Mesendoderm (in vitro differentiated cells): ENCODE measurements around the gene GBA3.

Experiments
- DNase-seq: peaks from one replicate; pipeline ENCODE4 v3.0.0; 2013
- H2AK5ac ChIP-seq: 2 replicates; pipeline ENCODE4 v1.6.1; 2013; ENCODE audit warnings: low read length, inconsistent platforms
- H2BK120ac ChIP-seq: 2 replicates; pipeline ENCODE4 v1.6.1; 2013; ENCODE audit warnings: low read depth, mild to moderate bottlenecking, low read length, moderate library complexity, mixed read lengths
- H2BK15ac ChIP-seq: replicated peaks from 2 replicates; pipeline ENCODE4 v1.6.1; 2013; ENCODE audit warnings: low read depth, mild to moderate bottlenecking, moderate library complexity
- H2BK5ac ChIP-seq: 2 replicates; pipeline ENCODE4 v1.6.1; 2013; ENCODE audit warnings: low read length, inconsistent platforms
- H3K18ac ChIP-seq: 2 replicates; pipeline ENCODE4 v1.6.1; 2013; ENCODE audit warnings: mild to moderate bottlenecking, low read length, mixed read lengths
- H3K23ac ChIP-seq: one replicate; pipeline ENCODE4 v1.6.1; 2013; ENCODE audit warnings: low read length
- H3K27ac ChIP-seq: 2 replicates; pipeline ENCODE4 v1.5.1; 2013; ENCODE audit warnings: low read depth, mild to moderate bottlenecking, inconsistent platforms, low read length, moderate library complexity
- H3K27me3 ChIP-seq: 2 replicates; pipeline ENCODE4 v1.6.1; 2013; ENCODE audit warnings: low read length, control low read depth, mild to moderate bottlenecking, inconsistent platforms; ENCODE audit not compliant: insufficient read depth, poor library complexity
- H3K36me3 ChIP-seq: 2 replicates; pipeline ENCODE4 v1.6.1; 2013; ENCODE audit warnings: low read length, inconsistent platforms; ENCODE audit not compliant: control insufficient read depth, insufficient read depth
- H3K4ac ChIP-seq: one replicate; pipeline ENCODE4 v1.6.1; 2013; ENCODE audit warnings: low read depth, mild to moderate bottlenecking, low read length, moderate library complexity
- H3K4me1 ChIP-seq: 2 replicates; pipeline ENCODE4 v1.6.1; 2013; ENCODE audit warnings: low read depth, low read length, inconsistent platforms; ENCODE audit not compliant: control insufficient read depth
- H3K4me2 ChIP-seq: 2 replicates; pipeline ENCODE4 v1.6.1; 2013; ENCODE audit warnings: low read length
- H3K4me3 ChIP-seq: 2 replicates; pipeline ENCODE4 v1.5.1; 2013; ENCODE audit warnings: mild to moderate bottlenecking, low read length
- H3K56ac ChIP-seq: one replicate; pipeline ENCODE4 v1.6.1; 2013; ENCODE audit warnings: low read length
- H3K79me1 ChIP-seq: 2 replicates; pipeline ENCODE4 v1.6.1; 2013; ENCODE audit warnings: low read length, inconsistent platforms
- H3K79me2 ChIP-seq: 2 replicates; pipeline ENCODE4 v1.6.1; 2013; ENCODE audit warnings: mild to moderate bottlenecking, low read length; ENCODE audit not compliant: control insufficient read depth, insufficient read depth
- H3K9ac ChIP-seq: 2 replicates; pipeline ENCODE4 v1.6.1; 2013; ENCODE audit warnings: low read length, inconsistent platforms
- H4K5ac ChIP-seq: one replicate; pipeline ENCODE4 v1.6.1; 2013; ENCODE audit warnings: low read length
- H4K8ac ChIP-seq: one replicate; pipeline ENCODE4 v1.6.1; 2013; ENCODE audit warnings: low read depth, mild to moderate bottlenecking, control low read depth, low read length, moderate library complexity
- WGBS: extraction: QIAGEN DNeasy Blood & Tissue Kit; methylation state at CpG from one replicate; pipeline ENCODE4 v1.1.7; 2013; ENCODE audit warnings: low lambda C conversion rate, missing lambda C conversion rate; ENCODE audit not compliant: insufficient coverage; ENCODE audit errors: extremely low coverage; 5-methylcytosine and 5-hydroxymethylcytosine counted together

The GBA3 gene

GRCh38 chr4:22803512-22803911 lies 110.8 kb downstream of the GBA3 start:
- DNase-seq, result no peak
- Histone ChIP-seq H3K79me2 (no peaks in the 10 kb centered on the region), H4K8ac (no peak overlapping the region), H3K36me3 (no peaks in the 10 kb centered on the region), H3K27ac (no peak overlapping the region), H3K79me1 (no peaks in the 10 kb centered on the region), H3K27me3 (no peaks in the 10 kb centered on the region), H3K23ac (no peak overlapping the region), H2BK120ac (no peak overlapping the region), H4K5ac (no peak overlapping the region), H3K4me3 (no peak overlapping the region), H2AK5ac (no peak overlapping the region), H3K4ac (no peak overlapping the region), H3K4me1 (no peaks in the 10 kb centered on the region), H3K4me2 (no peak overlapping the region), H2BK15ac (no peak overlapping the region), H3K18ac (no peak overlapping the region), H3K9ac (no peak overlapping the region), H3K56ac (no peak overlapping the region), H2BK5ac (no peak overlapping the region)
- no CpG with 5 or more reads among the region's 3 CpGs for WGBS

GRCh38 chr4:22814906-22815305 lies 122.2 kb downstream of the GBA3 start:
- H3K27ac ChIP-seq, result no peak overlapping the region
- H2BK120ac ChIP-seq, result no peak overlapping the region
- H4K5ac ChIP-seq, result no peak overlapping the region
- H3K36me3 ChIP-seq, result no peaks in the 10 kb centered on the region
- no peak overlapping the region for H3K4me3 ChIP-seq
- no peak overlapping the region for H3K9ac ChIP-seq
- no peaks in the 10 kb centered on the region for H3K79me1 ChIP-seq
- no peaks in the 10 kb centered on the region for H3K27me3 ChIP-seq
- no peak overlapping the region for H4K8ac ChIP-seq
- no peak overlapping the region for H3K56ac ChIP-seq
- no peak overlapping the region for H2BK5ac ChIP-seq
- no peak overlapping the region for H3K23ac ChIP-seq
- no peak overlapping the region for H3K4me2 ChIP-seq
- no peak overlapping the region for H3K18ac ChIP-seq
- no peak overlapping the region for H3K4ac ChIP-seq
- no peaks in the 10 kb centered on the region for H3K4me1 ChIP-seq
- no peak for DNase-seq
- H2AK5ac ChIP-seq, result no peak overlapping the region
- WGBS, result no CpG with 5 or more reads among the region's 2 CpGs
- no peak overlapping the region for H2BK15ac ChIP-seq
- H3K79me2 ChIP-seq, result no peaks in the 10 kb centered on the region

DNA sequence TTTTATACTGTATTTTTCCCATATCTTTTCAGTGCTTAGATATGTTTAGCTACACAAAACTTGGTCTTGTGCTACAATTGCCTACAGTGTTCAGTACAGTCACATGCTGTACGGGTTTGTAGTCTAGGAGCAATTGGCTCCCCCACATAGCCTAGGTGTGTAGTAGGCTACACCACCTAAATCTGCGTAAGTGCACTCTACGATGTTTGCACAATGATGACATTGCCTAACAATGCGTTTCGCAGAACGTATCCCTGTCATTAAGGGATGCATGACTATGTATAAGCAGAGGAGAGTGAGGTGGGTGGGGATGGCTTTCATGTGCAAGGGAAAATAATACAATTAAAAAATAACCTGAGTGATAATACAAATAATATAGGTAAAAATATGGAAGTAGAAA lies 131.4 kb downstream of the GBA3 start:
- Histone ChIP-seq H2BK15ac (no peak overlapping the region), H3K56ac (no peak overlapping the region), H2BK120ac (no peak overlapping the region), H3K4ac (no peak overlapping the region), H2AK5ac (no peak overlapping the region), H3K4me2 (no peak overlapping the region), H3K4me1 (no peaks in the 10 kb centered on the region), H3K79me1 (no peaks in the 10 kb centered on the region), H3K18ac (no peak overlapping the region), H3K4me3 (no peak overlapping the region), H3K36me3 (no peaks in the 10 kb centered on the region), H3K79me2 (no peaks in the 10 kb centered on the region), H2BK5ac (no peak overlapping the region), H3K23ac (no peak overlapping the region), H3K27me3 (no peaks in the 10 kb centered on the region), H4K5ac (no peak overlapping the region), H3K9ac (no peak overlapping the region), H3K27ac (no peak overlapping the region), H4K8ac (no peak overlapping the region)
- WGBS, result no CpG with 5 or more reads among the region's 6 CpGs
- DNase-seq, result no peak

GRCh38 chr4:22842360-22843018 lies 149.8 kb downstream of the GBA3 start:
- Histone ChIP-seq H3K23ac (no peak overlapping the region), H3K27ac (no peak overlapping the region)

DNA sequence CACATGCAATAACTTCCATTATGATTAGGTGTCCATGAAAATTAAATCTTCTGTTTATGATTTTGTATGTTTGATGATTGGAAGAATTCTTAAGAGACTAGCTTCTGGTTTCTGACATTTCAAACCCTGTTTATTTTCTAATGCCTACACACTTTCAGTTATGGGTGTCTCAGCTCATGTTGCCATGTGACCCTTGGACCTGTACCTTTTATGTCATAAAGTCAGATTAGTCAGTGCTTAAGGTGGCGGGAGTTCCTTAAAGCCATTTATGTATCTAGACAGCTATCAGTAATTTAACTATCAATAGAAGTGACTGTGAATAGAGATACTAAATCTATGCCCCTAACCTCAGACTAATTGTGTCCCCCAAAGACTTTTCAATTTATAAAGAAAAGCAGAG lies 155.6 kb downstream of the GBA3 start:
- DNase-seq, result no peak
- H3K4ac ChIP-seq, result no peak overlapping the region
- H3K23ac ChIP-seq, result no peak overlapping the region
- H4K8ac ChIP-seq, result no peak overlapping the region
- no peak overlapping the region for H3K27ac ChIP-seq
- H3K4me1 ChIP-seq, result no peaks in the 10 kb centered on the region
- no peak overlapping the region for H2AK5ac ChIP-seq
- H2BK5ac ChIP-seq, result no peak overlapping the region
- H3K18ac ChIP-seq, result no peak overlapping the region
- H2BK120ac ChIP-seq, result no peak overlapping the region
- no peaks in the 10 kb centered on the region for H3K27me3 ChIP-seq
- no peak overlapping the region for H4K5ac ChIP-seq
- H3K36me3 ChIP-seq, result no peaks in the 10 kb centered on the region
- WGBS, result no CpG with 5 or more reads among the region's 1 CpG
- H3K4me2 ChIP-seq, result no peak overlapping the region
- H2BK15ac ChIP-seq, result no peak overlapping the region
- H3K79me2 ChIP-seq, result no peaks in the 10 kb centered on the region
- H3K79me1 ChIP-seq, result no peaks in the 10 kb centered on the region
- no peak overlapping the region for H3K56ac ChIP-seq
- no peak overlapping the region for H3K4me3 ChIP-seq
- H3K9ac ChIP-seq, result no peak overlapping the region

More at GRCh38 chr4:22842360-22843018, 149.8 kb downstream of the GBA3 start:
- Histone ChIP-seq H2BK120ac (no peak overlapping the region), H3K56ac (no peak overlapping the region), H3K4me3 (no peak overlapping the region), H2BK15ac (no peak overlapping the region), H3K9ac (no peak overlapping the region), H3K4me1 (no peaks in the 10 kb centered on the region), H3K79me2 (no peaks in the 10 kb centered on the region), H2BK5ac (no peak overlapping the region), H3K18ac (no peak overlapping the region), H3K36me3 (no peaks in the 10 kb centered on the region), H3K79me1 (no peaks in the 10 kb centered on the region), H3K4ac (no peak overlapping the region), H3K4me2 (no peak overlapping the region), H2AK5ac (no peak overlapping the region), H3K27me3 (no peaks in the 10 kb centered on the region), H4K5ac (no peak overlapping the region), H4K8ac (no peak overlapping the region)
- DNase-seq, result peak; percentile 51
- WGBS, result no CpG with 5 or more reads among the region's 5 CpGs

- no peak overlapping the region for H2BK5ac ChIP-seq
- no peak overlapping the region for H3K4ac ChIP-seq
- no peak for DNase-seq
- no peaks in the 10 kb centered on the region for H3K79me1 ChIP-seq
- H3K79me2 ChIP-seq, result no peaks in the 10 kb centered on the region
- no peak overlapping the region for H3K9ac ChIP-seq
- no peaks in the 10 kb centered on the region for H3K36me3 ChIP-seq
- H3K4me3 ChIP-seq, result no peak overlapping the region
- H4K8ac ChIP-seq, result no peak overlapping the region
- H3K4me1 ChIP-seq, result no peaks in the 10 kb centered on the region
- no peak overlapping the region for H2BK15ac ChIP-seq
- no peak overlapping the region for H3K27ac ChIP-seq
- H2BK120ac ChIP-seq, result no peak overlapping the region
- no peak overlapping the region for H3K4me2 ChIP-seq
- H3K18ac ChIP-seq, result no peak overlapping the region
- H2AK5ac ChIP-seq, result no peak overlapping the region
- no peaks in the 10 kb centered on the region for H3K27me3 ChIP-seq
- no peak overlapping the region for H4K5ac ChIP-seq
- H3K23ac ChIP-seq, result no peak overlapping the region
- H3K56ac ChIP-seq, result no peak overlapping the region
Measured at GRCh38 chr4:22850055-22850454, 157.3 kb downstream of the GBA3 start.
